Body of pancreas (tissue), 4 donors: ENCODE results near the gene VKORC1. TPM values are rescaled to one million over a fixed set of nuclear protein-coding genes. Genes with fewer than 3 reads are reported as not detected.

Source experiments
- ATAC-seq: fragments of 150-250 bp; one replicate; pipeline ENCODE4 v1.9.1; 2016
- DNase-seq, 4 donors: peaks; one replicate each; pipeline ENCODE4 v3.0.0-alpha.2; 2019
- H3K27ac ChIP-seq, 4 donors: fragments of 200-600 bp; sonication (generic); 1 replicate in 3 of 4; 2 replicates in 1 of 4; pipeline versions ENCODE4 v1.5.1 to v1.6.1; 2016 to 2019; ENCODE audit warnings: mild to moderate bottlenecking in 1 of 4, mixed read lengths in 1 of 4, moderate library complexity in 1 of 4
- H3K27me3 ChIP-seq, 2 donors: fragments of 200-600 bp; sonication (generic); one replicate each; pipeline ENCODE4 v1.6.0; 2016; ENCODE audit warnings: mild to moderate bottlenecking in 1 of 2
- H3K36me3 ChIP-seq, 2 donors: fragments of 200-600 bp; sonication (generic); replicated peaks in 1 of 2; 2 replicates each; pipeline ENCODE4 v1.5.1; 2016; ENCODE audit warnings: low read depth in 2 of 2; ENCODE audit not compliant: insufficient read depth in 1 of 2
- H3K4me1 ChIP-seq: fragments of 200-600 bp; sonication (generic); one replicate; pipeline ENCODE4 v1.6.0; 2016
- H3K4me3 ChIP-seq, 2 donors: fragments of 200-600 bp; sonication (generic); 1 replicate in 1 of 2; 2 replicates in 1 of 2; pipeline ENCODE4 v1.5.1; 2016 to 2019
- H3K9me3 ChIP-seq, 3 donors: fragments of 200-600 bp; sonication (generic); 1 replicate in 2 of 3; 2 replicates in 1 of 3; pipeline ENCODE4 v1.5.1; 2016
- CTCF ChIP-seq, 7 experiments: fragments of 450-650 bp in 4 of 7; fragments of 200-600 bp in 3 of 7; sonication (generic) in 3 of 7; IDR thresholded peaks; one replicate each; pipeline ENCODE4 v1.5.1; 2016 to 2019; ENCODE audit warnings: antibody characterized with exemption in 7 of 7
- POLR2A ChIP-seq, 3 donors: fragments of 450-650 bp; IDR thresholded peaks; one replicate each; pipeline ENCODE4 v1.6.1; 2016; ENCODE audit warnings: antibody characterized with exemption in 3 of 3, mild to moderate bottlenecking in 2 of 3
- WGBS, 2 donors: methylation state at CpG; one replicate each; pipeline ENCODE4 v1.1.5; 2017; 5-methylcytosine and 5-hydroxymethylcytosine counted together
- intact Hi-C: fragments of 100-400 bp; cut with DNase I; formaldehyde crosslinking; loops from one replicate; pipeline ENCODE4 v1.15.1; 2023
- total RNA-seq, 2 donors: library from RNA; depleted of rRNA; stranded (reverse); fragments of >200 nt; gene quantifications; one replicate each; pipeline ENCODE4 v1.1.0, GENCODE V29; 2016

VKORC1 gene
- total RNA-seq, 2 donors from 2014 or later: 42.5 to 104 TPM

GRCh38 chr16:31050280-31051030 lies 44.1 kb downstream of the VKORC1 start:
- no peak for TF ChIP-seq CTCF (IDR thresholded peaks at IDR 0.05)
- TF ChIP-seq POLR2A (IDR thresholded peaks at IDR 0.05): no peak
- Histone ChIP-seq H3K4me3 (no peak overlapping the region), H3K27ac (no peak overlapping the region), H3K27me3 (no peaks in the 10 kb centered on the region), H3K9me3 (no peaks in the 10 kb centered on the region), H3K36me3 (no peaks in the 10 kb centered on the region), H3K4me1 (no peaks in the 10 kb centered on the region)
- 77 to 88% methylated on average over 8 to 10 of the region's 10 CpGs for WGBS, 2 donors
- ATAC-seq (no peak), DNase-seq (no peak)
- intact Hi-C loops: no loop called here

GRCh38 chr16:31043898-31044481 lies 50.6 kb downstream of the VKORC1 start:
- Histone ChIP-seq H3K27ac (no peak overlapping the region), H3K36me3 (peaks cover 6 to 8% of the 10 kb centered on the region in 2 donors), H3K27me3 (no peaks in the 10 kb centered on the region), H3K4me3 (no peak overlapping the region), H3K4me1 (peaks cover 9% of the 10 kb centered on the region), H3K9me3 (no peaks in the 10 kb centered on the region)
- WGBS, 2 donors: 75 to 83% methylated on average over 2 to 4 of the region's 4 CpGs
- no peak for ATAC-seq
- DNase-seq: no peak
- intact Hi-C loops: no loop called here
- TF ChIP-seq POLR2A (IDR thresholded peaks at IDR 0.05): no peak
- no peak for TF ChIP-seq CTCF (IDR thresholded peaks at IDR 0.05)

- Histone ChIP-seq H3K36me3 (peaks cover 6 to 12% of the 10 kb centered on the region in 2 donors), H3K4me1 (peaks cover 9% of the 10 kb centered on the region), H3K27me3 (no peaks in the 10 kb centered on the region), H3K4me3 (no peak overlapping the region), H3K27ac (no peak overlapping the region), H3K9me3 (no peaks in the 10 kb centered on the region)
- WGBS, 2 donors: 84 to 90% methylated on average over 1 of the region's 1 CpG
- intact Hi-C loops: no loop called here
- DNase-seq (no peak), ATAC-seq (no peak)
- TF ChIP-seq CTCF (IDR thresholded peaks at IDR 0.05): no peak
- no peak for TF ChIP-seq POLR2A (IDR thresholded peaks at IDR 0.05)
Observed at GRCh38 chr16:31043352-31043751, 51.2 kb downstream of the VKORC1 start.

GRCh38 chr16:31042866-31043265 lies 51.7 kb downstream of the VKORC1 start:
- Histone ChIP-seq H3K4me3 (no peak overlapping the region), H3K9me3 (no peaks in the 10 kb centered on the region), H3K4me1 (peaks cover 9% of the 10 kb centered on the region), H3K27ac (no peak overlapping the region), H3K36me3 (peaks cover 6 to 15% of the 10 kb centered on the region in 2 donors), H3K27me3 (no peaks in the 10 kb centered on the region)
- intact Hi-C loops: no loop called here
- WGBS, 2 donors: 77% methylated on average over 9 of the region's 10 CpGs; no CpG with 5 or more reads in 1 of the 2 donors
- TF ChIP-seq POLR2A (IDR thresholded peaks at IDR 0.05) (no peak), CTCF (IDR thresholded peaks at IDR 0.05) (no peak)
- DNase-seq: no peak
- no peak for ATAC-seq

Other genes with a start within 250 kb of the VKORC1 start
- gene BCL7C, start 200.7 kb downstream of the VKORC1 start, total RNA-seq: 10 to 100 TPM; 19.8 to 24.1 TPM
- 1 to 10 TPM; 1.0 to 2.0 TPM for gene CTF1, start 198.2 kb downstream of the VKORC1 start, total RNA-seq
- gene FBXL19, start 171.2 kb downstream of the VKORC1 start, total RNA-seq: 10 to 100 TPM in 1 of 2 donors, 1 to 10 TPM in 1; 8.6 to 21.1 TPM
- 10 to 100 TPM in 1 of 2 donors, 1 to 10 TPM in 1; 7.9 to 27.2 TPM for gene ORAI3, start 145.7 kb downstream of the VKORC1 start, total RNA-seq
- gene SETD1A, start 137.0 kb downstream of the VKORC1 start, total RNA-seq: 10 to 100 TPM in 1 of 2 donors, 1 to 10 TPM in 1; 4.7 to 10.9 TPM
- gene HSD3B7, start 109.6 kb downstream of the VKORC1 start, total RNA-seq: 10 to 100 TPM; 20.5 to 21.4 TPM
- under 1 TPM; 0.26 to 0.33 TPM for gene STX1B, start 84.2 kb downstream of the VKORC1 start, total RNA-seq
- gene STX4, start 61.2 kb downstream of the VKORC1 start, total RNA-seq: 10 to 100 TPM; 25.9 to 38.6 TPM
- gene ZNF668, start 20.6 kb downstream of the VKORC1 start, total RNA-seq: 10 to 100 TPM in 1 of 2 donors, 1 to 10 TPM in 1; 2.9 to 15.2 TPM
- 10 to 100 TPM; 12.7 to 14.5 TPM for gene ZNF646, start 20.4 kb downstream of the VKORC1 start, total RNA-seq
- 1 to 10 TPM; 3.0 to 6.0 TPM for gene PRSS53, start 5.9 kb downstream of the VKORC1 start, total RNA-seq
- 10 to 100 TPM; 33.9 to 61.7 TPM for gene BCKDK, start 13.6 kb upstream of the VKORC1 start, total RNA-seq
- 10 to 100 TPM; 55.7 to 66.4 TPM for gene KAT8, start 22.9 kb upstream of the VKORC1 start, total RNA-seq
- 10 to 100 TPM; 75.5 to 81.7 TPM for gene PRSS8, start 40.9 kb upstream of the VKORC1 start, total RNA-seq
- 10 to 100 TPM in 1 of 2 donors, under 1 TPM in 1; 0.52 to 65.3 TPM for gene PRSS36, start 55.3 kb upstream of the VKORC1 start, total RNA-seq
- 10 to 100 TPM; 43.6 to 68.9 TPM for gene FUS, start 85.3 kb upstream of the VKORC1 start, total RNA-seq
- 10 to 100 TPM; 12.7 to 13.8 TPM for gene PYCARD, start 108.0 kb upstream of the VKORC1 start, total RNA-seq
- not detected for gene TRIM72, start 119.3 kb upstream of the VKORC1 start, total RNA-seq
- gene PYDC1, start 122.3 kb upstream of the VKORC1 start, total RNA-seq: not detected
- 1 to 10 TPM; 3.3 to 6.5 TPM for gene ITGAM, start 165.2 kb upstream of the VKORC1 start, total RNA-seq